HUES48 (cell line): ENCODE measurements around the gene SEC14L6.

Experiments used
- H3K27ac ChIP-seq: one replicate; pipeline ENCODE4 v1.7.0; 2013; ENCODE audit warnings: low read depth, low read length, inconsistent platforms
- H3K27me3 ChIP-seq: 2 replicates; pipeline ENCODE4 v1.6.1; 2013; ENCODE audit warnings: mild to moderate bottlenecking, low read length; ENCODE audit not compliant: control insufficient read depth, insufficient read depth
- H3K36me3 ChIP-seq: 2 replicates; pipeline ENCODE4 v1.6.1; 2013; ENCODE audit warnings: low read length; ENCODE audit not compliant: control insufficient read depth, insufficient read depth
- H3K4me1 ChIP-seq: 2 replicates; pipeline ENCODE4 v1.6.1; 2013; ENCODE audit warnings: mild to moderate bottlenecking, low read length; ENCODE audit not compliant: control insufficient read depth, insufficient read depth
- H3K4me3 ChIP-seq: 2 replicates; pipeline ENCODE4 v1.5.1; 2013; ENCODE audit warnings: mild to moderate bottlenecking, low read depth, low read length
- H3K9ac ChIP-seq: 2 replicates; pipeline ENCODE4 v1.6.1; 2013; ENCODE audit warnings: mild to moderate bottlenecking, low read depth, low read length, moderate library complexity
- H3K9me3 ChIP-seq: 2 replicates; pipeline ENCODE4 v1.6.1; 2013; ENCODE audit warnings: low read length; ENCODE audit not compliant: control insufficient read depth, insufficient read depth

The SEC14L6 gene

GRCh38 chr22:30511109-30511508, 35.4 kb downstream of the SEC14L6 start:
- H3K36me3 ChIP-seq: no peaks in the 10 kb centered on the region
- no peaks in the 10 kb centered on the region for H3K4me1 ChIP-seq
- H3K9ac ChIP-seq: no peak overlapping the region
- no peak overlapping the region for H3K27ac ChIP-seq
- no peaks in the 10 kb centered on the region for H3K27me3 ChIP-seq
- H3K9me3 ChIP-seq: peaks cover 2% of the 10 kb centered on the region
- no peak overlapping the region for H3K4me3 ChIP-seq

DNA sequence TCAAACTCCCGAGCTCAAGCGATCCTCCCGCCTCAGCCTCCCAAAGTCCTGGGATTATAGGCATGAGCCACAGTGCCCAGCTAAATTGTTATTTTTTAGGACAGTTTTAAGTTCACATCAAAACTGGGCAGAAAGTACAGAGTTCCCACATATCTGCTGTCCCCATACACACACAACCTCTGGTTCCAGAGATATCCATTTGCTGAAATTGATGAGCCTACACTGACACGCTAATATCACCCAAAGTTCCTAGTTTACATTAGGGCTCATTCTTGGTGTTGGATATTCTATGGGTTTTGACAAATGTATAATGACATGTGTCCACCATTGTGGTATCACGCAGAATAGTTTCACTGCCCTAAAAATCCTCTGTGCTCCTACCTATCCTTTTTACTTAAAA, 38.3 kb downstream of the SEC14L6 start:
- Histone ChIP-seq H3K9me3 (peaks cover 2% of the 10 kb centered on the region), H3K9ac (no peak overlapping the region), H3K4me1 (no peaks in the 10 kb centered on the region), H3K27me3 (no peaks in the 10 kb centered on the region), H3K4me3 (no peak overlapping the region), H3K27ac (no peak overlapping the region), H3K36me3 (no peaks in the 10 kb centered on the region)

- no peaks in the 10 kb centered on the region for H3K36me3 ChIP-seq
- peaks cover 2% of the 10 kb centered on the region for H3K9me3 ChIP-seq
- H3K9ac ChIP-seq: no peak overlapping the region
- no peak overlapping the region for H3K27ac ChIP-seq
- no peak overlapping the region for H3K4me3 ChIP-seq
- H3K27me3 ChIP-seq: no peaks in the 10 kb centered on the region
- no peaks in the 10 kb centered on the region for H3K4me1 ChIP-seq
Observed at GRCh38 chr22:30507670-30508069, 38.9 kb downstream of the SEC14L6 start.

DNA sequence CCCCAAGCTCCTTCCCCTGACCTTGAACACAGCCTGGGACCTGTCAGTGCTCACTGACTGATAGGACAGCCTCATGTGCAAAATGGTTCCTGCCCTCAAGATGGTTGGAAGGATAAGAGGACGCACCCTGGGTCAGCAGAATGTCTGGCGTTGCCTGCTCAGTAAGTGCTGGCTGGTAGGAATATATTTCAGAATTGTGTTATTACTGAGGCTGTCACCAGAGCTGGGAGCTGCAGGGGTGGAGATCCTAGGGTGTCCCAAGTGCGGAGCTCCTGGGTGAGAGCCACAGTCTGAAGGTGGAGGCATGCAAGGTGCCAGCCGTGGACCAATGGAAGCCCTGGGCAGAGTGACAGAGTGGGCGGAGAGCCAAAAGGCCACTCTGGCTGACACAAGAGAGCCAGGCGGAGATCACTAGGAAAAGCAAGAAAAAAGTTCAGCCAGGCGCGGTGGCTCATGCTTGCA, 40.0 kb downstream of the SEC14L6 start:
- H3K9me3 ChIP-seq: no peaks in the 10 kb centered on the region
- H3K36me3 ChIP-seq: no peaks in the 10 kb centered on the region
- H3K27ac ChIP-seq: no peak overlapping the region
- no peaks in the 10 kb centered on the region for H3K27me3 ChIP-seq
- H3K4me1 ChIP-seq: no peaks in the 10 kb centered on the region
- no peak overlapping the region for H3K4me3 ChIP-seq
- no peak overlapping the region for H3K9ac ChIP-seq

- Histone ChIP-seq H3K9ac (no peak overlapping the region), H3K27me3 (no peaks in the 10 kb centered on the region), H3K4me1 (no peaks in the 10 kb centered on the region), H3K27ac (no peak overlapping the region), H3K9me3 (no peaks in the 10 kb centered on the region), H3K4me3 (no peak overlapping the region), H3K36me3 (no peaks in the 10 kb centered on the region)
Observed at GRCh38 chr22:30503551-30503950, 43.0 kb downstream of the SEC14L6 start.

- Histone ChIP-seq H3K36me3 (no peaks in the 10 kb centered on the region), H3K4me1 (no peaks in the 10 kb centered on the region), H3K9me3 (no peaks in the 10 kb centered on the region), H3K27ac (no peak overlapping the region), H3K4me3 (no peak overlapping the region), H3K27me3 (no peaks in the 10 kb centered on the region), H3K9ac (no peak overlapping the region)
Observed at GRCh38 chr22:30502911-30503310, 43.6 kb downstream of the SEC14L6 start.

DNA sequence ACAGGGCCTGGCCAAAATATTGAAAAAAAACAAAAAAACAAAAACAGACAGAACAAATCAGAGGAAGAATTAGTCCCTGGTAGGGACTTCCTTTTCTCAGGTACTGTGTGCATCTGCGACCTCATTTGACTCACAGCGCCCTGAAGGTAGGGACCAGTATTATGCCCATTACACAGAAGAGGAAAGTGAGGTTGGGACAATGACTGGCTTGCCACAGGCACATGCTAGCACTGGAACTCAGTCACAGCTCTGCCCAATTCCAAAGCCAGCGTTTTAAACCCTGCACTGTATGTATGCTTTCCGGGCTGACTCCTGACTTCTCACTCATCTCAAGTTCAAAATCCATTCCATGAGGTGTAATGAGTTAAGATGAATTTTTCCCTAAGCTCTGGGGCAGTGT, 44.4 kb downstream of the SEC14L6 start:
- no peaks in the 10 kb centered on the region for H3K36me3 ChIP-seq
- H3K9ac ChIP-seq: no peak overlapping the region
- no peaks in the 10 kb centered on the region for H3K4me1 ChIP-seq
- no peak overlapping the region for H3K4me3 ChIP-seq
- no peak overlapping the region for H3K27ac ChIP-seq
- no peaks in the 10 kb centered on the region for H3K27me3 ChIP-seq
- H3K9me3 ChIP-seq: no peaks in the 10 kb centered on the region

GRCh38 chr22:30500628-30501027, 45.9 kb downstream of the SEC14L6 start:
- Histone ChIP-seq H3K27me3 (no peaks in the 10 kb centered on the region), H3K9me3 (no peaks in the 10 kb centered on the region), H3K9ac (no peak overlapping the region), H3K36me3 (no peaks in the 10 kb centered on the region), H3K4me3 (no peak overlapping the region), H3K27ac (no peak overlapping the region), H3K4me1 (no peaks in the 10 kb centered on the region)

DNA sequence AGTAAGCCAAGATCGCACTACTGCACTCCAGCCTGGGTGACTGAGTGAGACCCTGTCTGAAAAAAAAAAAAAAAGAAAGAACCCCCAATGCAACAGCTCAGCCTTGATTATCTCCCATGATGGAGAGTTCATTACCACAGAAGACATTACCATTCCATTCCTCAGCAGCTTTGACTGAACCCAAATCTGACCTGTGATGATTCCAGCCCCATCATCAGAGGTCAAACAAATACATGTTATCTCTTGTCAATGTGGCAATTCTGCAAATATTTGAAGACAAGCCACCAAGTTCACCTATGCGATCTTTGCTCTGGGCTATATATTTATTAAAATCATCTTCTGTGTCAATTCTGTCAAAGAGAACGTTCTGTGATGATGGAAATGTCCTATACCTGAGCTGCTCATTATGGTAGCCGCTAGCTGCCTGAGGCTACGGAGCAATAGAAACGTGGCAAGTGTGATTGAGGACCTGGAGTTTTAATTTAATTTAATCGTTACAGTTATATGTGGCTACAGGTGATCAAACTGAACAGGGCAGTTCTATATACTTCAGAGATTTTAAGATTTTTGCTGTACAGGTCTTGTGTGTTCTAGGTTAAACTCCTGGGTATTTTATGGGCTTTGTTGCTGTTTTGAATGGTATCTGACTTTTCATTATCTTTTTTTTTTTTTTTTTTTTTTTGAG, 48.9 kb downstream of the SEC14L6 start:
- Histone ChIP-seq H3K27me3 (no peaks in the 10 kb centered on the region), H3K4me3 (no peak overlapping the region), H3K9me3 (no peaks in the 10 kb centered on the region), H3K4me1 (no peaks in the 10 kb centered on the region), H3K36me3 (no peaks in the 10 kb centered on the region), H3K27ac (no peak overlapping the region), H3K9ac (no peak overlapping the region)

DNA sequence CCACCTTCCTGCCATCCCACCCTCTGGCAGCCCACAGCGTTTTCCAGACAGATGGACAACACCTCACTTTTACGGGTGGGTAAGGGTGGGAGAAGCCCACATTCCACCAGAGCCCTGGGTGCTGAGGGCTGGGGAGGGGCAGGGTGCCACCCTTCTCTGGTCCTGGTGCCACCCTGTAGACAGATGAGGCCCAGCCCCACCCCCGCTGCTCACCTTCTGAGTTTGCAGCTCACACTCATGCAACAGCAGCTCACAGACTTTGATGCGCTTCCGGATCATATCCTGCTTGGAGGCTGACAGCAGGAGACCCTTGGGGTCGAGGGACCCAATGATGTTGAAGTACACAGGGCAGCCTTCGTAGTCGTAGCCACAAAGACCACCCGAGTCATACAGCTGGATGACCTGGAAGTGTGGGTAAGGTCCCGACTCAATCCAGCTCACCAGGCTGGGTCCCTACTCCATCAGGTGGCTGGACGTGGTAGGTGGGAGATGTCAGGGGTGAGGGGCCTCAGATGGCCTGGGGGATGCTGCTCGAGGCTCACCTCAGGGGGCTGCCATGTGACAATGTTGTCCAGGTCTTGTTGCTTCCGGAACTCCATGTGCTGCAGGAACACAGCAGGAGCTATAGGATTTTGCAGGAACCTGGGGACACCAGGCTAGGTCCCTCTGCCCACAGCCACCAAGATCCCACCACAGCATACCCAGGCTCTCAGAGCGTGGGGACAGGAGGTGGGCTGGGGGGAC, 51.3 kb downstream of the SEC14L6 start:
- Histone ChIP-seq H3K9ac (no peak overlapping the region), H3K36me3 (no peaks in the 10 kb centered on the region)

GRCh38 chr22:30492144-30492543, 54.4 kb downstream of the SEC14L6 start:
- H3K4me1 ChIP-seq: no peaks in the 10 kb centered on the region
- H3K9ac ChIP-seq: no peak overlapping the region
- H3K27me3 ChIP-seq: no peaks in the 10 kb centered on the region
- H3K27ac ChIP-seq: no peak overlapping the region
- H3K9me3 ChIP-seq: no peaks in the 10 kb centered on the region
- H3K4me3 ChIP-seq: no peak overlapping the region
- H3K36me3 ChIP-seq: no peaks in the 10 kb centered on the region

More for the DNA sequence above, 51.3 kb downstream of the SEC14L6 start:
- no peak overlapping the region for H3K4me3 ChIP-seq
- no peaks in the 10 kb centered on the region for H3K4me1 ChIP-seq
- H3K27ac ChIP-seq: no peak overlapping the region
- H3K27me3 ChIP-seq: no peaks in the 10 kb centered on the region
- no peaks in the 10 kb centered on the region for H3K9me3 ChIP-seq
